Occipital lobe (tissue), 3 donors: ENCODE data around the gene KRTAP5-11. TPM values are rescaled to one million over a fixed set of nuclear protein-coding genes. Genes with fewer than 3 reads are reported as not detected.

Experiments
- DNase-seq: peaks from one replicate; lab custom pipeline; 2025; lab: John Stamatoyannopoulos, UW
- small RNA-seq: library from RNA; depleted of rRNA; stranded (forward); fragments of <200 nt; gene quantifications from one replicate; pipeline ENCODE3, GENCODE V24; 2014
- total RNA-seq: library from RNA; depleted of rRNA; stranded (reverse); fragments of >200 nt; gene quantifications from one replicate; pipeline ENCODE4 v1.2.3, GENCODE V29; 2014

KRTAP5-11 gene
- total RNA-seq, 1 donor from 2014 or later: not detected

- no peak for DNase-seq
These were observed 50.6 kb downstream of the KRTAP5-11 start for GRCh38 chr11:71532036-71532610.

Small RNAs within 50 kb of the gene (small RNA-seq; reads per million reads assigned to genes)
- gene AP000867.1: not detected
- not detected for gene KRTAP5-14P

Other genes with a start within 250 kb of the KRTAP5-11 start
- gene DHCR7, start 134.5 kb downstream of the KRTAP5-11 start, total RNA-seq: 24.2 TPM
- 22.0 TPM for gene NADSYN1, start 129.7 kb downstream of the KRTAP5-11 start, total RNA-seq
- not detected for gene KRTAP5-7, start 55.6 kb downstream of the KRTAP5-11 start, total RNA-seq
- 0.31 TPM for gene KRTAP5-8, start 44.9 kb downstream of the KRTAP5-11 start, total RNA-seq
- not detected for gene KRTAP5-9, start 34.5 kb downstream of the KRTAP5-11 start, total RNA-seq
- gene KRTAP5-10, start 17.3 kb downstream of the KRTAP5-11 start, total RNA-seq: not detected